B cell (primary cell): ENCODE measurements around the gene RAD51B. TPM values are rescaled to one million over a fixed set of nuclear protein-coding genes. Genes with fewer than 3 reads are reported as not detected.

Experiments used
- ATAC-seq: fragments of 200-7000 bp; cut with Tn5 transposase; one replicate; pipeline ENCODE4 v1.10.0; 2021; ENCODE audit warnings: low read depth, mild to moderate bottlenecking, moderate number of reproducible peaks, moderate library complexity
- CTCF ChIA-PET: fragments of 350-600 bp; sonication (Branson Sonifier 250); formaldehyde crosslinking; loops from one replicate; lab custom pipeline; 2021; ENCODE audit warnings: antibody characterized with exemption, inconsistent platforms; lab: Charles Lee
- POLR2A ChIA-PET: fragments of 350-600 bp; sonication (Branson Sonifier 250); formaldehyde crosslinking; loops from one replicate; lab custom pipeline; 2021; ENCODE audit warnings: antibody characterized with exemption; lab: Charles Lee
- DNase-seq: peaks from one replicate; pipeline ENCODE4 v3.0.0; 2013
- H2AFZ ChIP-seq: 2 replicates; pipeline ENCODE4 v1.6.1; 2012; ENCODE audit warnings: mild to moderate bottlenecking, low read depth, low read length; ENCODE audit not compliant: insufficient read depth, poor library complexity, severe bottlenecking
- H3K27ac ChIP-seq, 2 donors: 1 replicate in 1 of 2; 2 replicates in 1 of 2; pipeline ENCODE4 v1.5.1; 2012 to 2013; ENCODE audit warnings: low read length in 2 of 2, mild to moderate bottlenecking in 2 of 2, moderate library complexity in 1 of 2
- H3K27me3 ChIP-seq, 4 experiments: fragments of 200-600 bp in 1 of 4; sonication (generic) in 1 of 4; replicated peaks in 1 of 4; 1 replicate in 2 of 4; 2 replicates in 2 of 4; pipeline versions ENCODE4 v1.6.1 to v1.7.0; 2013 to 2016; ENCODE audit warnings: low read length in 3 of 4, mild to moderate bottlenecking in 2 of 4, mixed read lengths in 1 of 4, moderate library complexity in 1 of 4; ENCODE audit not compliant: insufficient read depth in 4 of 4, control insufficient read depth in 3 of 4; ENCODE audit errors: control extremely low read depth in 1 of 4
- H3K36me3 ChIP-seq, 2 experiments: replicated peaks in 1 of 2; 1 replicate in 1 of 2; 2 replicates in 1 of 2; pipeline versions ENCODE4 v1.6.1 to v1.7.1; 2013; ENCODE audit warnings: low read length in 1 of 2; ENCODE audit not compliant: insufficient read depth in 2 of 2, control insufficient read depth in 1 of 2; ENCODE audit errors: control extremely low read depth in 1 of 2, extremely low read depth in 1 of 2
- H3K4me1 ChIP-seq, 2 donors: fragments of 200-600 bp in 1 of 2; sonication (generic) in 1 of 2; 1 replicate in 1 of 2; 2 replicates in 1 of 2; pipeline versions ENCODE4 v1.5.1 to v1.6.1; 2013 to 2017; ENCODE audit warnings: low read length in 2 of 2; ENCODE audit not compliant: control insufficient read depth in 2 of 2, insufficient read depth in 2 of 2
- H3K4me2 ChIP-seq: replicated peaks from 2 replicates; pipeline ENCODE3; 2012; ENCODE audit warnings: mild to moderate bottlenecking, low read depth, low read length; ENCODE audit not compliant: poor library complexity, severe bottlenecking
- H3K4me3 ChIP-seq, 5 experiments: fragments of 200-600 bp in 1 of 5; sonication (generic) in 1 of 5; 1 replicate in 3 of 5; 2 replicates in 2 of 5; pipeline versions ENCODE4 v1.5.1 to v1.7.0; 2011 to 2016; ENCODE audit warnings: low read length in 4 of 5, mild to moderate bottlenecking in 4 of 5, low read depth in 2 of 5, control low read depth in 1 of 5, moderate library complexity in 1 of 5; ENCODE audit not compliant: insufficient read depth in 1 of 5; ENCODE audit errors: control extremely low read depth in 1 of 5, extremely low read depth in 1 of 5
- H3K79me2 ChIP-seq: fragments of 200-600 bp; sonication (generic); one replicate; pipeline ENCODE4 v1.6.0; 2016; ENCODE audit warnings: low read length; ENCODE audit not compliant: control insufficient read depth, insufficient read depth
- H3K9ac ChIP-seq: fragments of 200-600 bp; sonication (generic); 2 replicates; pipeline ENCODE4 v1.6.1; 2017; ENCODE audit warnings: mild to moderate bottlenecking, low read length, moderate library complexity
- H3K9me3 ChIP-seq, 3 donors: one replicate each; pipeline versions ENCODE4 v1.6.1 to v1.7.1; 2013; ENCODE audit warnings: low read length in 2 of 3; ENCODE audit not compliant: control insufficient read depth in 2 of 3, insufficient read depth in 1 of 3; ENCODE audit errors: control extremely low read depth in 1 of 3
- H4K20me1 ChIP-seq: 2 replicates; pipeline ENCODE4 v1.6.0; 2012; ENCODE audit warnings: mild to moderate bottlenecking, low read length; ENCODE audit not compliant: insufficient read depth, control insufficient read depth, poor library complexity, severe bottlenecking
- H3K27ac Mint-ChIP-seq: one replicate; pipeline ENCODE4 v1.8.0; 2021; ENCODE audit warnings: mixed read lengths
- H3K27me3 Mint-ChIP-seq: one replicate; pipeline ENCODE4 v1.8.0; 2021; ENCODE audit warnings: mixed read lengths
- H3K4me1 Mint-ChIP-seq: one replicate; pipeline ENCODE4 v1.8.0; 2021; ENCODE audit warnings: mixed read lengths
- H3K4me3 Mint-ChIP-seq: one replicate; pipeline ENCODE4 v1.8.0; 2021; ENCODE audit warnings: mixed read lengths
- H3K9me3 Mint-ChIP-seq: one replicate; pipeline ENCODE4 v1.8.0; 2022; ENCODE audit warnings: mixed read lengths; ENCODE audit not compliant: insufficient read depth
- EZH2 ChIP-seq: IDR thresholded peaks from 2 replicates; pipeline ENCODE4 v1.6.1; 2012; ENCODE audit warnings: borderline replicate concordance, low read depth, mild to moderate bottlenecking, moderate library complexity, low read length; ENCODE audit not compliant: insufficient read depth, poor library complexity, severe bottlenecking
- WGBS: methylation state at CpG from one replicate; pipeline ENCODE4 v1.1.5; 2013; ENCODE audit warnings: missing lambda C conversion rate; ENCODE audit not compliant: insufficient coverage; 5-methylcytosine and 5-hydroxymethylcytosine counted together
- intact Hi-C: fragments of 100-400 bp; cut with micrococcal nuclease; formaldehyde crosslinking; loops from one replicate; pipeline ENCODE4 v1.10.0; 2022
- polyA plus RNA-seq: library from polyadenylated mRNA; depleted of rRNA; stranded (reverse); fragments of >200 nt; gene quantifications from 2 replicates; pipeline ENCODE4 v1.2.3, GENCODE V29; 2012
- total RNA-seq, 2 donors: library from RNA; stranded (reverse); fragments of 120-200 nt in 1 of 2; gene quantifications; 1 replicate in 1 of 2; 2 replicates in 1 of 2; pipeline versions ENCODE4 v1.2.3 to v1.2.4, GENCODE V29; 2013 to 2022
- TF ChIP-seq, protein P1 (sequence below): fragments of 200-600 bp; IDR thresholded peaks from one replicate; pipeline ENCODE4 v1.8.0; 2022; ENCODE audit warnings: antibody characterized with exemption, mild to moderate bottlenecking

The RAD51B gene
- total and polyA plus RNA-seq, 2 donors (not counting 1 experiment from before 2014, with no cell fraction given): 6.5 to 60.6 TPM

DNA sequence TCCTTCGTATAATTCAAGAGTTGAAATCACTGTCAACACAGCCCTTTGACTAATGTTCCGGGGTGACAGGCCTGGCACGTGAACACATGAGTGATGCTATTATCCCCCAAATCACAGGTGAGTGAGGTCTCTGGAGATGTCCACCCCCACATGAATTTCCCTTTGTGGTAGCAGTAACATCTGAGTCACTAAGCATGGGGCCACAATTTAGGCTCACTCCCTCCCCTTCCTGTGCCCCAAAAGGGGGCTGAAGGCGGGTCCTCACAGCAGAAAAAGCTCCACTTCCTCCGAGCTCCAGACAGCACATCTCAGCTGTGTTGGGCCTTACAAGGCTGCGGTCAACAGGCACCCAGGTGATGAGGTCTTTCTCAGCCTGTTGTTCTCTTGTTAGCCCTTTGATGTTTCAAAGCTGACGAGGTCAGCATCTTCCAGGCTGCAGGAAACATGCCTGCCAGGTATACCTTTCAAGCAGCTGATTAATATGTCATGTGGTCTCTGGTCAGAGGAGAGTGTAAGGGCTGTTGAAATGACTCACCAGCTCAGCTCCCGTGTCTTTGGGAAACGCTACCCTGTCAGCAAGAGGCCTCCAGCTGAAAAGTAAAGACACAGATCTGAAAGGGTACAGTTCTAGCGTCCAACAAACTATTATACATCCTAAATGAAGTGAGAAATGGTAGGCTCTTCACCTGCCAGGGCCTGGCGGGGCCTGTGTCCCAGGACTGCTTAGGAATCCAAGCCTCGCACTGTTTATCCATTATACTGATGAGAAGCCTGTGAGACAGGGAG is 866.0 kb downstream of the RAD51B start:
- Histone ChIP-seq H3K27me3 (no peaks in the 10 kb centered on the region), H3K9ac (peak overlapping the region; percentile 21), H3K36me3 (no peaks in the 10 kb centered on the region), H3K9me3 (no peaks in the 10 kb centered on the region), H3K27ac (peak overlapping the region; percentile 94 to 98), H3K4me2 (peak overlapping the region; percentile 79), H3K79me2 (peaks cover 35% of the 10 kb centered on the region), H3K4me1 (peaks cover 70 to 83% of the 10 kb centered on the region in 2 donors), H4K20me1 (no peaks in the 10 kb centered on the region), H2AFZ (peak overlapping the region; percentile 55), H3K4me3 (peak overlapping the region in 2 of 5 experiments; percentile 18 to 45)
- H3K9me3 Mint-ChIP-seq: no peaks in the 10 kb centered on the region
- ATAC-seq (peak; percentile 81), DNase-seq (peak; percentile 95)
- intact Hi-C loops: loop anchor here (1.0 to 10.0 kb wide), 14 partner anchors 49 to 437 kb away; partner anchors contain the start of gene ZFP36L1
- H3K27ac Mint-ChIP-seq: peak overlapping the region; percentile 99
- TF ChIP-seq, protein P1, sequence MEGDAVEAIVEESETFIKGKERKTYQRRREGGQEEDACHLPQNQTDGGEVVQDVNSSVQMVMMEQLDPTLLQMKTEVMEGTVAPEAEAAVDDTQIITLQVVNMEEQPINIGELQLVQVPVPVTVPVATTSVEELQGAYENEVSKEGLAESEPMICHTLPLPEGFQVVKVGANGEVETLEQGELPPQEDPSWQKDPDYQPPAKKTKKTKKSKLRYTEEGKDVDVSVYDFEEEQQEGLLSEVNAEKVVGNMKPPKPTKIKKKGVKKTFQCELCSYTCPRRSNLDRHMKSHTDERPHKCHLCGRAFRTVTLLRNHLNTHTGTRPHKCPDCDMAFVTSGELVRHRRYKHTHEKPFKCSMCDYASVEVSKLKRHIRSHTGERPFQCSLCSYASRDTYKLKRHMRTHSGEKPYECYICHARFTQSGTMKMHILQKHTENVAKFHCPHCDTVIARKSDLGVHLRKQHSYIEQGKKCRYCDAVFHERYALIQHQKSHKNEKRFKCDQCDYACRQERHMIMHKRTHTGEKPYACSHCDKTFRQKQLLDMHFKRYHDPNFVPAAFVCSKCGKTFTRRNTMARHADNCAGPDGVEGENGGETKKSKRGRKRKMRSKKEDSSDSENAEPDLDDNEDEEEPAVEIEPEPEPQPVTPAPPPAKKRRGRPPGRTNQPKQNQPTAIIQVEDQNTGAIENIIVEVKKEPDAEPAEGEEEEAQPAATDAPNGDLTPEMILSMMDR: no peak
- no peak for TF ChIP-seq EZH2
- H3K4me1 Mint-ChIP-seq: peaks cover 90% of the 10 kb centered on the region
- H3K27me3 Mint-ChIP-seq: no peaks in the 10 kb centered on the region
- H3K4me3 Mint-ChIP-seq: peak overlapping the region; percentile 82
- 18% methylated on average over 5 of the region's 12 CpGs for WGBS
- ChIA-PET CTCF (interaction anchor here (0.6 to 5.1 kb wide), 21 partner anchors 13 to 436 kb away, joined by 3 to 97 read pairs (median 3); partner anchors contain the start of gene ZFP36L1), POLR2A (interaction anchor here (0.5 to 4.3 kb wide), 23 partner anchors 9 to 402 kb away, joined by 3 to 44 read pairs (median 4); partner anchors contain the start of gene ZFP36L1)

DNA sequence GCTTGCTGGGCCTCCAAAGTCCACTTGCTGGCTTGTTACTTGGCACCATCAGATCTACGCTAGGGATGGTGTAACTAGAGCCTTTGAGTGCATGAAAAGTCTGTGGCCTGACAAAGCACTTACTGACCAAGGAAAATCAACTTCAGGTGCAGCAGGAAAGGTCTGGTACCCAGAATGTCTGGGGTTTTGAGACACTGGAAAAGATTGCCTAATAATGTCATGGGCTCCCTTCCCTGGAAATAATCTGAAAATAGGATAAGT is 866.6 kb downstream of the RAD51B start:
- ChIA-PET POLR2A (interaction anchor here (0.8 to 4.3 kb wide), 13 partner anchors 8 to 403 kb away, joined by 3 to 44 read pairs (median 12); partner anchors contain the start of gene ZFP36L1), CTCF (interaction anchor here (0.7 to 5.1 kb wide), 15 partner anchors 13 to 437 kb away, joined by 3 to 97 read pairs (median 4); partner anchors contain the start of gene ZFP36L1)
- no peaks in the 10 kb centered on the region for H3K27me3 ChIP-seq
- WGBS: 85% methylated on average over 1 of the region's 1 CpG
- Mint-ChIP-seq H3K4me1 (peaks cover 88% of the 10 kb centered on the region), H3K27me3 (no peaks in the 10 kb centered on the region), H3K9me3 (no peaks in the 10 kb centered on the region), H3K4me3 (peak overlapping the region; percentile 82), H3K27ac (peak overlapping the region; percentile 99)
- DNase-seq (no peak), ATAC-seq (no peak)
- no peak for TF ChIP-seq EZH2
- TF ChIP-seq, protein P1: no peak
- no peak overlapping the region for H3K9ac ChIP-seq
- no peak overlapping the region for H3K4me3 ChIP-seq
- peaks cover 34% of the 10 kb centered on the region for H3K79me2 ChIP-seq
- intact Hi-C loops: loop anchor here (5.0 to 10.0 kb wide), 3 partner anchors 59 to 419 kb away; no protein-coding TSS in a partner anchor
- no peaks in the 10 kb centered on the region for H3K9me3 ChIP-seq
- peak overlapping the region; percentile 94 to 98 for H3K27ac ChIP-seq
- peaks cover 68 to 83% of the 10 kb centered on the region in 2 donors for H3K4me1 ChIP-seq
- H2AFZ ChIP-seq: peak overlapping the region; percentile 55
- H4K20me1 ChIP-seq: no peaks in the 10 kb centered on the region
- H3K4me2 ChIP-seq: peak overlapping the region; percentile 79
- H3K36me3 ChIP-seq: no peaks in the 10 kb centered on the region
